Endothelial cell of umbilical vein (primary cell): ENCODE results near the gene IGF2BP1. TPM values are rescaled to one million over a fixed set of nuclear protein-coding genes. Genes with fewer than 3 reads are reported as not detected.

Experiments used
- BruUV-seq: library from RNA; stranded (reverse); fragments of 400-500 nt; replicated peaks from 2 replicates; lab custom pipeline; 2021; lab: Mats Ljungman, UMichigan
- CTCF ChIA-PET: fragments of 300-600, 350-600 bp; sonication (Branson Sonifier 250); formaldehyde crosslinking; loops from one replicate; lab custom pipeline; 2021; ENCODE audit warnings: antibody characterized with exemption, inconsistent platforms; lab: Charles Lee
- POLR2A ChIA-PET: fragments of 300-600, 350-600 bp; sonication (Branson Sonifier 250); formaldehyde crosslinking; loops from one replicate; lab custom pipeline; 2021; ENCODE audit warnings: antibody characterized with exemption, inconsistent platforms; lab: Charles Lee
- DNase-seq: peaks from one replicate; pipeline ENCODE4 v3.0.0-alpha.2; 2011; ENCODE audit warnings: low read depth, low spot score
- FAIRE-seq: peaks from 2 replicates; lab custom pipeline; 2011; peaks lifted over from hg19 to GRCh38; lab: Jason Lieb, UNC
- H2AFZ ChIP-seq: 2 replicates; pipeline ENCODE4 v1.6.0; 2012; ENCODE audit warnings: low read depth, low read length, control low read depth, inconsistent platforms
- H3K27ac ChIP-seq: 2 replicates; pipeline ENCODE4 v1.5.1; 2011; ENCODE audit warnings: low read depth, mild to moderate bottlenecking, control low read depth, low read length, moderate library complexity; ENCODE audit not compliant: insufficient read depth
- H3K27me3 ChIP-seq, 2 experiments: 2 replicates each; pipeline versions ENCODE4 v1.6.0 to v1.6.1; 2011; ENCODE audit warnings: low read length in 2 of 2, mixed read lengths in 1 of 2; ENCODE audit not compliant: control insufficient read depth in 2 of 2, insufficient read depth in 2 of 2
- H3K36me3 ChIP-seq, 2 experiments: 2 replicates in 1 of 2; 3 replicates in 1 of 2; pipeline ENCODE4 v1.5.1; 2011; ENCODE audit warnings: low read length in 2 of 2, mild to moderate bottlenecking in 1 of 2, moderate library complexity in 1 of 2; ENCODE audit not compliant: control insufficient read depth in 2 of 2, insufficient read depth in 2 of 2; ENCODE audit errors: extremely low read depth in 1 of 2
- H3K4me1 ChIP-seq: 3 replicates; pipeline ENCODE4 v1.5.1; 2011; ENCODE audit warnings: mild to moderate bottlenecking, low read length; ENCODE audit not compliant: control insufficient read depth, insufficient read depth; ENCODE audit errors: extremely low read depth
- H3K4me2 ChIP-seq: 2 replicates; pipeline ENCODE4 v1.6.1; 2011; ENCODE audit warnings: low read length, control low read depth, mixed read lengths; ENCODE audit not compliant: insufficient read depth
- H3K4me3 ChIP-seq, 3 experiments: fragments of 200-600 bp in 1 of 3; sonication (generic), shearing (Covaris generic) in 1 of 3; replicated peaks in 1 of 3; 2 replicates each; pipeline ENCODE4 v1.5.1; 2011 to 2016; ENCODE audit warnings: control low read depth in 3 of 3, low read length in 3 of 3, mild to moderate bottlenecking in 2 of 3, inconsistent platforms in 1 of 3, low read depth in 1 of 3, moderate library complexity in 1 of 3; ENCODE audit not compliant: insufficient read depth in 1 of 3
- H3K79me2 ChIP-seq: 2 replicates; pipeline ENCODE4 v1.6.0; 2012; ENCODE audit warnings: low read length, inconsistent platforms; ENCODE audit not compliant: control insufficient read depth, insufficient read depth
- H3K9ac ChIP-seq: replicated peaks from 2 replicates; pipeline ENCODE3; 2011; ENCODE audit warnings: low read length, control low read depth; ENCODE audit not compliant: insufficient read depth; ENCODE audit errors: extremely low read depth
- H3K9me1 ChIP-seq: replicated peaks from 3 replicates; pipeline ENCODE4 v1.6.0; 2011; ENCODE audit warnings: mild to moderate bottlenecking, low read length; ENCODE audit not compliant: control insufficient read depth, insufficient read depth; ENCODE audit errors: extremely low read depth
- H3K9me3 ChIP-seq: replicated peaks from 2 replicates; pipeline ENCODE4 v1.5.1; 2012; ENCODE audit warnings: low read length, inconsistent platforms; ENCODE audit not compliant: control insufficient read depth, insufficient read depth
- H4K20me1 ChIP-seq: replicated peaks from 2 replicates; pipeline ENCODE3; 2011; ENCODE audit warnings: mild to moderate bottlenecking, low read length; ENCODE audit not compliant: control insufficient read depth, insufficient read depth; ENCODE audit errors: extremely low read depth
- EZH2 ChIP-seq: IDR thresholded peaks from 2 replicates; pipeline ENCODE4 v1.6.1; 2012; ENCODE audit warnings: borderline replicate concordance, low read depth, mild to moderate bottlenecking, moderate library complexity, low read length, inconsistent platforms; ENCODE audit not compliant: severe bottlenecking
- FOS ChIP-seq: IDR thresholded peaks from 2 replicates; pipeline ENCODE4 v1.6.1; 2011; ENCODE audit warnings: mild to moderate bottlenecking, low read length, moderate library complexity, borderline replicate concordance; ENCODE audit not compliant: insufficient read depth
- GATA2 ChIP-seq: IDR thresholded peaks from 2 replicates; pipeline ENCODE4 v1.7.0; 2011; ENCODE audit warnings: low read depth, mild to moderate bottlenecking, moderate library complexity, mixed read lengths, low read length; ENCODE audit not compliant: insufficient read length, insufficient read depth
- JUN ChIP-seq: IDR thresholded peaks from 2 replicates; pipeline ENCODE4 v1.6.1; 2011; ENCODE audit warnings: borderline replicate concordance, low read depth; ENCODE audit not compliant: insufficient read length, insufficient read depth
- MYC ChIP-seq: IDR thresholded peaks from one replicate; pipeline ENCODE4 v1.6.1; 2011; ENCODE audit warnings: mild to moderate bottlenecking, low read depth, low read length
- POLR2A ChIP-seq: IDR thresholded peaks from 2 replicates; pipeline ENCODE4 v1.6.1; 2012; ENCODE audit warnings: low read depth, mild to moderate bottlenecking, control low read depth, low read length
- POLR2AphosphoS5 ChIP-seq: IDR thresholded peaks from 2 replicates; pipeline ENCODE4 v1.6.1; 2012; ENCODE audit warnings: low read depth, mild to moderate bottlenecking, control low read depth, low read length, moderate library complexity; ENCODE audit not compliant: insufficient read depth
- dilution Hi-C: fragments of 300-500 bp; cut with MboI; formaldehyde crosslinking; loops from one replicate; pipeline ENCODE4 v1.15.0; 2019; ENCODE audit warnings: low sequenced_read_pairs; ENCODE audit not compliant: extremely low pct_ligation_motif_present
- intact Hi-C: fragments of 100-400 bp; cut with micrococcal nuclease; formaldehyde crosslinking; loops from one replicate; pipeline ENCODE4 v1.10.0; 2022
- polyA plus RNA-seq, 4 experiments: library from polyadenylated mRNA; depleted of rRNA in 3 of 4; stranded (reverse) in 3 of 4; unstranded in 1 of 4; fragments of >200 nt; gene quantifications; 2 replicates each; pipeline versions ENCODE4 v1.2.1 to v1.2.3, GENCODE V29; 2011 to 2012; ENCODE audit warnings: missing spikeins in 1 of 4
- total RNA-seq: library from RNA; stranded (reverse); gene quantifications from 2 replicates; pipeline ENCODE4 v1.2.3, GENCODE V29; 2021
- TF ChIP-seq, protein P1 (sequence below), 2 donors: IDR thresholded peaks; 1 replicate in 1 of 2; 2 replicates in 1 of 2; pipeline ENCODE4 v1.5.1; 2011; ENCODE audit warnings: low read length in 2 of 2, mild to moderate bottlenecking in 2 of 2, moderate library complexity in 2 of 2, control low read depth in 1 of 2, inconsistent platforms in 1 of 2, low read depth in 1 of 2; ENCODE audit not compliant: insufficient read depth in 1 of 2; ENCODE audit errors: extremely low read depth in 1 of 2
- TF ChIP-seq, protein P2 (sequence below): IDR thresholded peaks from 2 replicates; pipeline ENCODE4 v1.6.1; 2011; ENCODE audit not compliant: insufficient read depth, insufficient read length

IGF2BP1 gene
- total and polyA plus RNA-seq, 2 donors (not counting 3 experiments of a cell fraction or from before 2014, with no cell fraction given) = 9.5 to 99.5 TPM

DNA sequence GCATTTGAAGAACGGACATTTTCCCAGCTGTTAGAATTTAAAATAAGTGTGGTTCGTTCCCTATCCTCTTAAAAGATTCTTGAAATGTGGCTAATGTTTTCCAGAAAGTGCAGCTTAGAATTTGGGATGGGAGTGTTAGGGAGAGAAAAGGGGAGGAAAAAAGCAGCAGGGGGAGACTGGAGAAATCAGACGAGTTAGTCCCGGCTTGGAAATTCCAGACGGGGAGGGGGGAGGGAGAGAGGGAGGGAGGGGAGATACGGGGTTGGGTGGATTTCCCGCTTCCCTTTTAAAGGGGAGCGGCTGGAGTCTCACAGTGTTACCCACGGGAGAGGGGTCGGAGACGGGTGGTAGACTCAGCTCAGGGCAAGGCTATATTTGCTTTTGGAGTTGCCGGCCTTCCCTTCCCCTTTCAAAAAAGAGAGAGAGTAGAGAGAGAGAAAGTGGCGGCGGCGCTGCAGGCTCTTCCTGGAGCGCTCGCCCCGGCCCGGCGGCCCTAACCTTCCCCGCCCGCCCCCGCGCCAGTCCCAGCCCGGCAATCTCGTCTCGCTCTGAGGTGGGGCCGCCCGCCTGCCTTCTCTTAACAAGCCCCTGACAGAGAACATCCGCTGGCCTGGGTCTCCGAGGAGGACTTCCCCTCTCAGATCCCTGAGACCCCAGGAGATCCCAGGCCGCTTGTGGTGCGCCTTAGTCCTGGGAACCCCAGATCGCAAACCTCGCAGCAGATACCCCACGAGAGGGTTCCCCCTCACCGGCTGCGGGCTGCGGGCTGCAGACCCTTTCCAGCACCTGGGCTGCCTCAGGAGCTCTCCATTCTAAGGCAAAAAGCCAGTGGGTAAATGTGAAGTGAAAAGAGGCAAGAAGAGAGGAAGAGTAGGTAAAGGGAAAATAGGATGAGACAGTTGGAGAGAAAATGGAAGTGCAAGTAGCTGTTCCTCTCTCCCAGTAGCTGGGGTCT lies 6.6 kb downstream of the IGF2BP1 start:
- Histone ChIP-seq H2AFZ (peak overlapping the region; percentile 49), H3K4me3 (peak overlapping the region; percentile 46 to 76 (median 58))
- POLR2A ChIA-PET = interaction anchor here (0.6 kb wide), 1 partner anchor 261 kb away, joined by 3 read pairs; no protein-coding TSS in a partner anchor

DNA sequence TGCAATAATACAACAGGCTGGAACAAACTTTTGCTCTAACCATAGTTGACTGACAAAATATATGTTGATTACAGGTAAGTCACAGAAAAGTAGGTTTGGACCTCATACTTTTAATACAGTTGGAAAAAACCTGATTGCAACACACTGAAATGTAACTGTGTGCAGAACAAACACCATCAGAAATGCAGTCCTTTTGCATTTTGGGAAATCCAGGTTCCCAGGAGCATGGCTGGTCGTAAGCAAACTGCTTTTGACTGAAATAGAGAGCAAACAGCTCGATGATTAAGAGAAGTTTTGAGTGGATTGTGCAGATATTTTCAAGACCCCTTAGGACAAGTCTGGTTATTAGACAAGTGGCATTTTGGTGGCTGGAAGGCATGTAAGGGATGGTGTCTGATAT lies 8.0 kb downstream of the IGF2BP1 start:
- no peaks in the 10 kb centered on the region for H3K27me3 ChIP-seq
- dilution Hi-C loops (no loop called here), intact Hi-C loops (no loop called here)
- H3K4me1 ChIP-seq = peaks cover 42% of the 10 kb centered on the region
- H3K4me2 ChIP-seq = no peak overlapping the region
- H3K9me1 ChIP-seq = no peaks in the 10 kb centered on the region
- CTCF ChIA-PET = interaction anchor here (2.7 to 5.1 kb wide), 2 partner anchors 28 to 50 kb away, joined by 10 to 38 read pairs; no protein-coding TSS in a partner anchor
- FAIRE-seq (no peak), DNase-seq (no peak)
- peaks cover 91% of the 10 kb centered on the region for H3K79me2 ChIP-seq
- POLR2A ChIA-PET = interaction anchor here (0.6 to 0.8 kb wide), 2 partner anchors 10 to 16 kb away, joined by 3 to 4 read pairs; no protein-coding TSS in a partner anchor
- H4K20me1 ChIP-seq = no peaks in the 10 kb centered on the region
- H2AFZ ChIP-seq = no peak overlapping the region
- H3K27ac ChIP-seq = no peak overlapping the region
- H3K4me3 ChIP-seq = no peak overlapping the region
- BruUV-seq = no TSS peak
- TF ChIP-seq EZH2 (no peak), MYC (no peak), FOS (no peak), GATA2 (no peak), POLR2AphosphoS5 (no peak), POLR2A (no peak), JUN (no peak)
- TF ChIP-seq, protein P1, sequence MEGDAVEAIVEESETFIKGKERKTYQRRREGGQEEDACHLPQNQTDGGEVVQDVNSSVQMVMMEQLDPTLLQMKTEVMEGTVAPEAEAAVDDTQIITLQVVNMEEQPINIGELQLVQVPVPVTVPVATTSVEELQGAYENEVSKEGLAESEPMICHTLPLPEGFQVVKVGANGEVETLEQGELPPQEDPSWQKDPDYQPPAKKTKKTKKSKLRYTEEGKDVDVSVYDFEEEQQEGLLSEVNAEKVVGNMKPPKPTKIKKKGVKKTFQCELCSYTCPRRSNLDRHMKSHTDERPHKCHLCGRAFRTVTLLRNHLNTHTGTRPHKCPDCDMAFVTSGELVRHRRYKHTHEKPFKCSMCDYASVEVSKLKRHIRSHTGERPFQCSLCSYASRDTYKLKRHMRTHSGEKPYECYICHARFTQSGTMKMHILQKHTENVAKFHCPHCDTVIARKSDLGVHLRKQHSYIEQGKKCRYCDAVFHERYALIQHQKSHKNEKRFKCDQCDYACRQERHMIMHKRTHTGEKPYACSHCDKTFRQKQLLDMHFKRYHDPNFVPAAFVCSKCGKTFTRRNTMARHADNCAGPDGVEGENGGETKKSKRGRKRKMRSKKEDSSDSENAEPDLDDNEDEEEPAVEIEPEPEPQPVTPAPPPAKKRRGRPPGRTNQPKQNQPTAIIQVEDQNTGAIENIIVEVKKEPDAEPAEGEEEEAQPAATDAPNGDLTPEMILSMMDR (IDR thresholded peaks at IDR 0.05; ENCODE audit: extremely low read depth in 1 of 2, insufficient read depth in 1 of 2, low read depth in 1 of 2, low read length in 2 of 2) = no peak
- TF ChIP-seq, protein P2, sequence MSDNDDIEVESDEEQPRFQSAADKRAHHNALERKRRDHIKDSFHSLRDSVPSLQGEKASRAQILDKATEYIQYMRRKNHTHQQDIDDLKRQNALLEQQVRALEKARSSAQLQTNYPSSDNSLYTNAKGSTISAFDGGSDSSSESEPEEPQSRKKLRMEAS = no peak
- H3K9me3 ChIP-seq = no peaks in the 10 kb centered on the region
- no peak overlapping the region for H3K9ac ChIP-seq
- H3K36me3 ChIP-seq = peaks cover 0 to 8% of the 10 kb centered on the region in 2 experiments

More for the DNA sequence above, 6.6 kb downstream of the IGF2BP1 start:
- H4K20me1 ChIP-seq = no peaks in the 10 kb centered on the region
- dilution Hi-C loops (no loop called here), intact Hi-C loops (loop anchor here (1.0 kb wide), 1 partner anchor 12 kb away; no protein-coding TSS in a partner anchor)
- DNase-seq (peak; percentile 68), FAIRE-seq (no peak)
- H3K79me2 ChIP-seq = peaks cover 97% of the 10 kb centered on the region
- H3K27me3 ChIP-seq = no peaks in the 10 kb centered on the region
- BruUV-seq = no TSS peak
- no peak for TF ChIP-seq POLR2A
- H3K4me1 ChIP-seq = peaks cover 44% of the 10 kb centered on the region
- no peaks in the 10 kb centered on the region for H3K9me1 ChIP-seq
- H3K9ac ChIP-seq = peak overlapping the region; percentile 42
- H3K36me3 ChIP-seq = peaks cover 0 to 8% of the 10 kb centered on the region in 2 experiments
- no peaks in the 10 kb centered on the region for H3K9me3 ChIP-seq
- CTCF ChIA-PET = interaction anchor here (0.7 to 5.1 kb wide), 10 partner anchors 9 to 51 kb away, joined by 3 to 38 read pairs (median 4); no protein-coding TSS in a partner anchor
- peak overlapping the region; percentile 98 for H3K4me2 ChIP-seq
- H3K27ac ChIP-seq = peak overlapping the region; percentile 13
